Dendritic cell treated with granulocyte-macrophage colony-stimulating factor and Interleukin-4, amounts not matched to agents 40 ng/mL and 50 ng/mL, for 4 days (primary cell): ENCODE measurements around the gene GSTA2.
"Not testable (repeated sequence)": the region's sequence is repeated elsewhere in the genome, so short reads cannot be mapped to it uniquely, and the experiment has no call there.

Source experiments
- H3K27ac Mint-ChIP-seq: one replicate; pipeline ENCODE4 v1.8.0; 2022; ENCODE audit warnings: mild to moderate bottlenecking, mixed read lengths
- H3K27me3 Mint-ChIP-seq: one replicate; pipeline ENCODE4 v1.8.0; 2022; ENCODE audit warnings: mild to moderate bottlenecking, mixed read lengths
- H3K36me3 Mint-ChIP-seq: one replicate; pipeline ENCODE4 v1.8.0; 2022; ENCODE audit warnings: low read depth, mixed read lengths
- H3K4me1 Mint-ChIP-seq: one replicate; pipeline ENCODE4 v1.8.0; 2022; ENCODE audit warnings: low read depth, mixed read lengths
- H3K4me3 Mint-ChIP-seq: one replicate; pipeline ENCODE4 v1.8.0; 2022; ENCODE audit warnings: mild to moderate bottlenecking, moderate library complexity, mixed read lengths
- H3K9me3 Mint-ChIP-seq: one replicate; pipeline ENCODE4 v1.8.0; 2022; ENCODE audit warnings: mixed read lengths
- intact Hi-C: fragments of 100-400 bp; cut with micrococcal nuclease; formaldehyde crosslinking; loops from one replicate; pipeline ENCODE4 v1.15.0; 2022

Gene GSTA2

GRCh38 chr6:52782209-52782608 lies 18.9 kb upstream of the GSTA2 start:
- H3K4me1 Mint-ChIP-seq, H3K4me3 Mint-ChIP-seq, H3K36me3 Mint-ChIP-seq, H3K27me3 Mint-ChIP-seq, H3K27ac Mint-ChIP-seq, intact Hi-C loops, H3K9me3 Mint-ChIP-seq: not testable (repeated sequence)

- intact Hi-C loops: no loop called here
- H3K36me3 Mint-ChIP-seq: no peaks in the 10 kb centered on the region
- no peaks in the 10 kb centered on the region for H3K9me3 Mint-ChIP-seq
- no peak overlapping the region for H3K27ac Mint-ChIP-seq
- H3K27me3 Mint-ChIP-seq: no peaks in the 10 kb centered on the region
- H3K4me1 Mint-ChIP-seq: no peaks in the 10 kb centered on the region
- no peak overlapping the region for H3K4me3 Mint-ChIP-seq
Measured at GRCh38 chr6:52779237-52779636, 16.0 kb upstream of the GSTA2 start.

- H3K27me3 Mint-ChIP-seq, H3K4me3 Mint-ChIP-seq, H3K27ac Mint-ChIP-seq, H3K9me3 Mint-ChIP-seq, H3K36me3 Mint-ChIP-seq, H3K4me1 Mint-ChIP-seq, intact Hi-C loops: not testable (repeated sequence)
Measured at GRCh38 chr6:52776711-52777351, 13.6 kb upstream of the GSTA2 start.

- H3K27ac Mint-ChIP-seq, H3K27me3 Mint-ChIP-seq, H3K4me3 Mint-ChIP-seq, H3K4me1 Mint-ChIP-seq, H3K9me3 Mint-ChIP-seq, H3K36me3 Mint-ChIP-seq, intact Hi-C loops: not testable (repeated sequence)
Measured at GRCh38 chr6:52769399-52769798, 6.1 kb upstream of the GSTA2 start.

GRCh38 chr6:52767658-52768057 lies 4.4 kb upstream of the GSTA2 start:
- intact Hi-C loops, H3K9me3 Mint-ChIP-seq, H3K27me3 Mint-ChIP-seq, H3K4me1 Mint-ChIP-seq, H3K27ac Mint-ChIP-seq, H3K36me3 Mint-ChIP-seq, H3K4me3 Mint-ChIP-seq: not testable (repeated sequence)

- H3K27me3 Mint-ChIP-seq, H3K4me3 Mint-ChIP-seq, H3K27ac Mint-ChIP-seq, H3K9me3 Mint-ChIP-seq, intact Hi-C loops, H3K36me3 Mint-ChIP-seq, H3K4me1 Mint-ChIP-seq: not testable (repeated sequence)
Measured at GRCh38 chr6:52761673-52762491, 1.4 kb downstream of the GSTA2 start.

- no peaks in the 10 kb centered on the region for H3K4me1 Mint-ChIP-seq
- no peak overlapping the region for H3K4me3 Mint-ChIP-seq
- no peaks in the 10 kb centered on the region for H3K9me3 Mint-ChIP-seq
- H3K27me3 Mint-ChIP-seq: peaks cover 2% of the 10 kb centered on the region
- no peaks in the 10 kb centered on the region for H3K36me3 Mint-ChIP-seq
- intact Hi-C loops: no loop called here
- H3K27ac Mint-ChIP-seq: no peak overlapping the region
Measured at GRCh38 chr6:52760105-52760765, 3.0 kb downstream of the GSTA2 start.

- Mint-ChIP-seq H3K4me3 (no peak overlapping the region), H3K9me3 (no peaks in the 10 kb centered on the region), H3K27ac (no peak overlapping the region), H3K4me1 (no peaks in the 10 kb centered on the region), H3K36me3 (no peaks in the 10 kb centered on the region), H3K27me3 (peaks cover 2% of the 10 kb centered on the region)
- intact Hi-C loops: no loop called here
Measured at GRCh38 chr6:52759085-52759484, 4.2 kb downstream of the GSTA2 start.

- intact Hi-C loops, H3K27me3 Mint-ChIP-seq, H3K4me3 Mint-ChIP-seq, H3K9me3 Mint-ChIP-seq, H3K27ac Mint-ChIP-seq, H3K36me3 Mint-ChIP-seq, H3K4me1 Mint-ChIP-seq: not testable (repeated sequence)
Measured at GRCh38 chr6:52757651-52758338, 5.5 kb downstream of the GSTA2 start.

GRCh38 chr6:52754443-52754842 lies 8.8 kb downstream of the GSTA2 start:
- peaks cover 1% of the 10 kb centered on the region for H3K27me3 Mint-ChIP-seq
- no peaks in the 10 kb centered on the region for H3K4me1 Mint-ChIP-seq
- H3K4me3 Mint-ChIP-seq: no peak overlapping the region
- no peak overlapping the region for H3K27ac Mint-ChIP-seq
- intact Hi-C loops: no loop called here
- H3K9me3 Mint-ChIP-seq: peaks cover 9% of the 10 kb centered on the region
- no peaks in the 10 kb centered on the region for H3K36me3 Mint-ChIP-seq

- H3K4me1 Mint-ChIP-seq, H3K36me3 Mint-ChIP-seq, H3K9me3 Mint-ChIP-seq, intact Hi-C loops, H3K27ac Mint-ChIP-seq, H3K4me3 Mint-ChIP-seq, H3K27me3 Mint-ChIP-seq: not testable (repeated sequence)
Measured at GRCh38 chr6:52753137-52753536, 10.1 kb downstream of the GSTA2 start.

- peaks cover 9% of the 10 kb centered on the region for H3K9me3 Mint-ChIP-seq
- H3K4me1 Mint-ChIP-seq: no peaks in the 10 kb centered on the region
- no peak overlapping the region for H3K27ac Mint-ChIP-seq
- no peaks in the 10 kb centered on the region for H3K36me3 Mint-ChIP-seq
- intact Hi-C loops: no loop called here
- peaks cover 1% of the 10 kb centered on the region for H3K27me3 Mint-ChIP-seq
- H3K4me3 Mint-ChIP-seq: no peak overlapping the region
Measured at GRCh38 chr6:52752310-52752709, 11.0 kb downstream of the GSTA2 start.

- peaks cover 1% of the 10 kb centered on the region for H3K27me3 Mint-ChIP-seq
- H3K27ac Mint-ChIP-seq: no peak overlapping the region
- no peak overlapping the region for H3K4me3 Mint-ChIP-seq
- H3K36me3 Mint-ChIP-seq: no peaks in the 10 kb centered on the region
- H3K9me3 Mint-ChIP-seq: peaks cover 9% of the 10 kb centered on the region
- no peaks in the 10 kb centered on the region for H3K4me1 Mint-ChIP-seq
- intact Hi-C loops: no loop called here
Measured at GRCh38 chr6:52749556-52750152, 13.6 kb downstream of the GSTA2 start.

GRCh38 chr6:52747301-52747700 lies 16.0 kb downstream of the GSTA2 start:
- intact Hi-C loops, H3K27ac Mint-ChIP-seq, H3K4me1 Mint-ChIP-seq, H3K4me3 Mint-ChIP-seq, H3K9me3 Mint-ChIP-seq, H3K27me3 Mint-ChIP-seq, H3K36me3 Mint-ChIP-seq: not testable (repeated sequence)
